A172 (cell line): ENCODE data around the gene PON1. TPM values are rescaled to one million over a fixed set of nuclear protein-coding genes. Genes with fewer than 3 reads are reported as not detected.

Experiments used
- DNase-seq: peaks from one replicate; pipeline ENCODE4 v3.0.0-alpha.2; 2015; ENCODE audit warnings: low spot score
- total RNA-seq: library from RNA; depleted of rRNA; stranded (reverse); fragments of >200 nt; shearing (Covaris generic); gene quantifications from 2 replicates; pipeline ENCODE4 v1.2.3, GENCODE V29; 2014; rRNA removed

PON1 gene
- total RNA-seq, 1 experiment from 2014 or later = not detected

- no peak for DNase-seq
Observed at GRCh38 chr7:95261895-95262415, 62.4 kb downstream of the PON1 start.

GRCh38 chr7:95255691-95256090 lies 68.6 kb downstream of the PON1 start:
- DNase-seq = no peak

GRCh38 chr7:95253986-95254385 lies 70.3 kb downstream of the PON1 start:
- no peak for DNase-seq

- DNase-seq = no peak
Observed at GRCh38 chr7:95251966-95252365, 72.4 kb downstream of the PON1 start.

- DNase-seq = no peak
Observed at GRCh38 chr7:95250571-95250970, 73.8 kb downstream of the PON1 start.

Other genes starting within 250 kb of the PON1 start
- not detected in 2 replicates for gene PON3, start 71.8 kb upstream of the PON1 start, total RNA-seq
- 210 and 228 TPM in 2 replicates for gene PON2, start 110.5 kb upstream of the PON1 start, total RNA-seq
- gene ASB4, start 161.4 kb upstream of the PON1 start, total RNA-seq = not detected in 2 replicates